K562 treated with DMSO at 1 percent for 48 hours (cell line): ENCODE results near the gene PCAT6. TPM values are rescaled to one million over a fixed set of nuclear protein-coding genes. Genes with fewer than 3 reads are reported as not detected.

Experiments
- total RNA-seq: library from RNA; unstranded; fragments of 300-600 nt; gene quantifications from 2 replicates; pipeline ENCODE4 v1.2.3, GENCODE V29; 2022; ENCODE audit warnings: low replicate concordance; ENCODE audit errors: extremely low read depth

PCAT6 gene
- not detected in 2 replicates for total RNA-seq

DNA sequence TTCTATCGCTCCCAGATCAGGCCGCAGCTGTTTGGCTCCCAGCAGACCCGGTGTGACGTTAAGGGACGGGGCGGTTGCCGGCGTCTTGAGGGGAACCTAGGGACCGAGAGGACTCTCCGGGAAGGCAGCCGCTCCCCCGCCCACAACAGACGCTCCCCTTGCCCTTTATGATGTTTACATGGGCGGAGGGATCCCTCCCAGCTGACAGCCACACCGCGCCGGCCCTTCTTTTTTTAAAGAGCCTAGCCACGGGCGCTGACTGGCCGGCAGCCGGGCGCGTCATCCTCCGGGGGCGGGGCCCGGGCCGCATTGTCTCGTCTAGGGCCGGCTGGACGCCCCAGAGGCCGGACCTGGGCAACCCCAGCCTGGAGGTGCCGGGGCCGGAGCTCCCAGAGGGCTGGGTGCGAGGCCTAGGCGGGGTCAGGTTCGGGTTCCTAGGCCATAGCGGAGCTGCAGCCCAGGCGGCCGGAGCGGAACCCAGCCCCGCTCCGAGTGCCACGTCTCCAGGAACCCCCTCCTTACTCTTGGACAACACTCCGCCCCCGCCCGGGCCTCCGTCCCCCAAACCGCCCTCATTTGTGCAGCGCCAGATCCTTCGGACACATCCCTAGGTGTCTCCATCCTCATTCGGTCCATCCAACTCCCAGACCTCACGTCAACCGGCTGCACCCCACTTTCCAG, at the start of gene PCAT6:
Gene PCAT6, plus strand, starts transcription at position 340 of the 681 bp plus-strand sequence.

GRCh38 chr1:202807926-202808757, 2.6 kb upstream of the PCAT6 start, which contains the start of gene KDM5B:
Gene KDM5B, minus strand, starts transcription at chr1:202808421. Its CDS starts 116 bp downstream, at chr1:202808305.

Other genes with a start within 250 kb of the PCAT6 start
- gene SYT2, start 100.5 kb upstream of the PCAT6 start, total RNA-seq, result not detected in 2 replicates
- not detected in 2 replicates for gene KDM5B, start 2.5 kb upstream of the PCAT6 start, total RNA-seq
- gene RABIF, start 78.2 kb downstream of the PCAT6 start, total RNA-seq, result not detected in 2 replicates
- not detected in 2 replicates for gene KLHL12, start 116.3 kb downstream of the PCAT6 start, total RNA-seq
- not detected in 2 replicates for gene ADIPOR1, start 147.4 kb downstream of the PCAT6 start, total RNA-seq
- gene CYB5R1, start 156.3 kb downstream of the PCAT6 start, total RNA-seq, result not detected in 2 replicates
- gene TMEM183A, start 196.4 kb downstream of the PCAT6 start, total RNA-seq, result not detected in 2 replicates
- gene PPFIA4, start 215.5 kb downstream of the PCAT6 start, total RNA-seq, result not detected in 2 replicates